Hepatocyte (in vitro differentiated cells): Measurements from ENCODE around the gene ABHD13. TPM values are rescaled to one million over a fixed set of nuclear protein-coding genes. Genes with fewer than 3 reads are reported as not detected.

Experiments
- DNase-seq: peaks from one replicate; pipeline ENCODE4 v3.0.0-alpha.2; 2016; ENCODE audit warnings: low spot score
- H2AFZ ChIP-seq: fragments of 200-600 bp; sonication (generic); 2 replicates; pipeline ENCODE4 v1.6.0; 2016; ENCODE audit warnings: antibody characterized with exemption, mild to moderate bottlenecking
- H3K27ac ChIP-seq: fragments of 200-600 bp; sonication (generic); 2 replicates; pipeline ENCODE4 v1.5.1; 2016; ENCODE audit warnings: mild to moderate bottlenecking
- H3K27me3 ChIP-seq: fragments of 200-600 bp; sonication (generic); 2 replicates; pipeline ENCODE4 v1.6.1; 2016
- H3K36me3 ChIP-seq: fragments of 200-600 bp; sonication (generic); replicated peaks from 2 replicates; pipeline ENCODE4 v1.5.1; 2016; ENCODE audit warnings: low read depth; ENCODE audit not compliant: insufficient read depth
- H3K4me1 ChIP-seq: fragments of 200-600 bp; sonication (generic); 2 replicates; pipeline ENCODE4 v1.5.1; 2016; ENCODE audit warnings: mild to moderate bottlenecking, moderate library complexity; ENCODE audit not compliant: insufficient read depth
- H3K4me2 ChIP-seq: fragments of 200-600 bp; sonication (generic); 2 replicates; pipeline ENCODE4 v1.6.0; 2016
- H3K4me3 ChIP-seq: fragments of 200-600 bp; sonication (generic); 2 replicates; pipeline ENCODE4 v1.5.1; 2016; ENCODE audit warnings: mild to moderate bottlenecking
- H3K79me2 ChIP-seq: fragments of 200-600 bp; sonication (generic); 2 replicates; pipeline ENCODE4 v1.6.0; 2017; ENCODE audit warnings: mild to moderate bottlenecking
- H3K9me2 ChIP-seq: fragments of 200-600 bp; sonication (generic); replicated peaks from 2 replicates; pipeline ENCODE4 v1.6.0; 2017; ENCODE audit warnings: mild to moderate bottlenecking; ENCODE audit not compliant: insufficient read depth
- H3K9me3 ChIP-seq: fragments of 200-600 bp; sonication (generic); 2 replicates; pipeline ENCODE4 v1.5.1; 2016; ENCODE audit warnings: low read depth, mild to moderate bottlenecking
- H4K20me1 ChIP-seq: fragments of 200-600 bp; sonication (generic); 2 replicates; pipeline ENCODE4 v1.6.0; 2016; ENCODE audit warnings: mild to moderate bottlenecking; ENCODE audit not compliant: insufficient read depth, poor library complexity, severe bottlenecking
- CTCF ChIP-seq: fragments of 200-600 bp; sonication (generic); IDR thresholded peaks from 2 replicates; pipeline ENCODE4 v1.5.1; 2016; ENCODE audit warnings: antibody characterized with exemption, mild to moderate bottlenecking; ENCODE audit not compliant: poor library complexity
- EZH2 ChIP-seq: fragments of 200-600 bp; sonication (generic); IDR thresholded peaks from 2 replicates; pipeline ENCODE4 v1.6.1; 2016; ENCODE audit warnings: antibody characterized with exemption, mild to moderate bottlenecking, borderline replicate concordance
- EZH2phosphoT487 ChIP-seq: fragments of 200-600 bp; sonication (generic); IDR thresholded peaks from one replicate; pipeline ENCODE4 v1.6.1; 2018; ENCODE audit warnings: antibody characterized with exemption, mild to moderate bottlenecking, low read depth, moderate library complexity; ENCODE audit not compliant: unreplicated experiment, severe bottlenecking
- WGBS: methylation state at CpG from one replicate; pipeline ENCODE4 v1.1.6; 2016; ENCODE audit warnings: low lambda C conversion rate; ENCODE audit errors: missing lambda C conversion rate; 5-methylcytosine and 5-hydroxymethylcytosine counted together
- polyA plus RNA-seq: library from polyadenylated mRNA; unstranded; fragments of >200 nt; fragmentation: Nextera tagmentation; extraction: Ambion mirVana; gene quantifications from 2 replicates; pipeline ENCODE4 v1.2.1, GENCODE V29; 2016
- total RNA-seq: library from RNA; depleted of rRNA; stranded (reverse); fragments of >200 nt; gene quantifications from 2 replicates; pipeline ENCODE4 v1.2.3, GENCODE V29; 2014

Gene ABHD13
- total and polyA plus RNA-seq, 2 experiments from 2014 or later, result 8.1 to 17.8 TPM

- Histone ChIP-seq H3K4me3 (no peak overlapping the region), H3K4me1 (no peaks in the 10 kb centered on the region), H3K27ac (no peak overlapping the region), H3K79me2 (no peaks in the 10 kb centered on the region), H3K27me3 (no peaks in the 10 kb centered on the region), H4K20me1 (no peaks in the 10 kb centered on the region), H3K9me3 (no peaks in the 10 kb centered on the region), H2AFZ (no peak overlapping the region), H3K36me3 (no peaks in the 10 kb centered on the region), H3K9me2 (no peaks in the 10 kb centered on the region), H3K4me2 (no peak overlapping the region)
- 74% methylated on average over 3 of the region's 3 CpGs for WGBS
- TF ChIP-seq CTCF, result no peak
- no peak for TF ChIP-seq EZH2
- TF ChIP-seq EZH2phosphoT487, result no peak
- DNase-seq, result no peak
Observed at GRCh38 chr13:108190897-108191296, 27.3 kb upstream of the ABHD13 start.

GRCh38 chr13:108193806-108194205, 24.4 kb upstream of the ABHD13 start:
- no peak overlapping the region for H3K4me3 ChIP-seq
- H2AFZ ChIP-seq, result no peak overlapping the region
- H3K27me3 ChIP-seq, result no peaks in the 10 kb centered on the region
- H3K9me2 ChIP-seq, result no peaks in the 10 kb centered on the region
- no peak for TF ChIP-seq EZH2phosphoT487
- no peak for TF ChIP-seq CTCF
- no peak for TF ChIP-seq EZH2
- H4K20me1 ChIP-seq, result no peaks in the 10 kb centered on the region
- H3K27ac ChIP-seq, result no peak overlapping the region
- H3K9me3 ChIP-seq, result no peaks in the 10 kb centered on the region
- DNase-seq, result no peak
- H3K4me1 ChIP-seq, result no peaks in the 10 kb centered on the region
- no peak overlapping the region for H3K4me2 ChIP-seq
- H3K79me2 ChIP-seq, result no peaks in the 10 kb centered on the region
- H3K36me3 ChIP-seq, result no peaks in the 10 kb centered on the region

- 87% methylated on average over 5 of the region's 5 CpGs for WGBS
- Histone ChIP-seq H3K79me2 (no peaks in the 10 kb centered on the region), H3K4me1 (no peaks in the 10 kb centered on the region), H3K9me3 (no peaks in the 10 kb centered on the region), H3K4me2 (no peak overlapping the region), H4K20me1 (no peaks in the 10 kb centered on the region), H3K36me3 (no peaks in the 10 kb centered on the region), H3K27me3 (no peaks in the 10 kb centered on the region), H3K27ac (no peak overlapping the region), H2AFZ (no peak overlapping the region), H3K4me3 (no peak overlapping the region), H3K9me2 (no peaks in the 10 kb centered on the region)
- no peak for DNase-seq
- TF ChIP-seq EZH2phosphoT487, result no peak
- no peak for TF ChIP-seq EZH2
- TF ChIP-seq CTCF, result no peak
Observed at GRCh38 chr13:108194435-108194936, 23.7 kb upstream of the ABHD13 start.

- H3K27ac ChIP-seq, result no peak overlapping the region
- no peak overlapping the region for H2AFZ ChIP-seq
- H3K9me2 ChIP-seq, result no peaks in the 10 kb centered on the region
- DNase-seq, result no peak
- H3K27me3 ChIP-seq, result no peaks in the 10 kb centered on the region
- H3K4me3 ChIP-seq, result no peak overlapping the region
- H3K4me1 ChIP-seq, result no peaks in the 10 kb centered on the region
- 75% methylated on average over 1 of the region's 1 CpG for WGBS
- no peaks in the 10 kb centered on the region for H3K9me3 ChIP-seq
- H3K36me3 ChIP-seq, result no peaks in the 10 kb centered on the region
- no peak overlapping the region for H3K4me2 ChIP-seq
- H4K20me1 ChIP-seq, result no peaks in the 10 kb centered on the region
- H3K79me2 ChIP-seq, result no peaks in the 10 kb centered on the region
- no peak for TF ChIP-seq CTCF
- no peak for TF ChIP-seq EZH2
- no peak for TF ChIP-seq EZH2phosphoT487
Observed at GRCh38 chr13:108195146-108195545, 23.0 kb upstream of the ABHD13 start.
